NCI-H82 treated with DMSO at 0.1 percent for 48 hours (cell line): ENCODE results near the gene PYGB.

Source experiments
- DNase-seq: peaks from one replicate; lab custom pipeline; 2025; ENCODE audit not compliant: unreplicated experiment; lab: John Stamatoyannopoulos, UW

The PYGB gene

DNA sequence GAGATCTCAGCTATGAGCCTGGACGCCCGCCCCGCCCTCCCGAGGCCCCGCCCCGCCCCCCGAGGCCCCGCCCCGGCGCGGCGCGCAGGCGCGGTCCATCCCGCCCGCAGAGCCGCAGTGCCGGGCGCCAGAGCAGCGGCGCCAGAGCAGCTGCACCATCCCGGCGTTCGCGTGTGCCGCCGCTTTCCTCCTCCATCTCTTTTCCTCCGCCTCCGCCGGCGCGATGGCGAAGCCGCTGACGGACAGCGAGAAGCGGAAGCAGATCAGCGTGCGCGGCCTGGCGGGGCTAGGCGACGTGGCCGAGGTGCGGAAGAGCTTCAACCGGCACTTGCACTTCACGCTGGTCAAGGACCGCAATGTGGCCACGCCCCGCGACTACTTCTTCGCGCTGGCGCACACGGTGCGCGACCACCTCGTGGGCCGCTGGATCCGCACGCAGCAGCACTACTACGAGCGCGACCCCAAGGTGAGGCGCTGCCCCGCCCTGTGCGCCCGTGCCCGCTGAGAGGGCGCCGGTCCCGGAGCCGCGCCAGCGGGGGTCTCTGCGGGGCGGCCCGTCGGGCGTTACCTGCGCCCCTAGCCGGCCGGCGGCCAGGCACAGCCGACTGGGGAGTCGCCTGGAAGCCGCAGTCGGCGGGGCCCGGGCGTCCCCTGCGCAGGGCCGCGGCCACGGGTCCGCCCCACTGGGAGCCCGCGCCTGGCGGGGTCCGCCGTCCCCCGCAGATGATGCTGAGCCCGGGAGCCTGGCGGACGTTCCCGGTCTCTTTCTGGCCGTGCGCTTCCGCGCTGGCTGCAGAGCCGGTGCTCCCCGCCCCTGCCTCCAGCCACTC is at the start of gene PYGB:
TSS of gene PYGB (plus strand) at position 130 of the 830 bp plus-strand sequence. CDS start at position 224, 94 bp downstream.
- DNase-seq, result peak; percentile 35

DNA sequence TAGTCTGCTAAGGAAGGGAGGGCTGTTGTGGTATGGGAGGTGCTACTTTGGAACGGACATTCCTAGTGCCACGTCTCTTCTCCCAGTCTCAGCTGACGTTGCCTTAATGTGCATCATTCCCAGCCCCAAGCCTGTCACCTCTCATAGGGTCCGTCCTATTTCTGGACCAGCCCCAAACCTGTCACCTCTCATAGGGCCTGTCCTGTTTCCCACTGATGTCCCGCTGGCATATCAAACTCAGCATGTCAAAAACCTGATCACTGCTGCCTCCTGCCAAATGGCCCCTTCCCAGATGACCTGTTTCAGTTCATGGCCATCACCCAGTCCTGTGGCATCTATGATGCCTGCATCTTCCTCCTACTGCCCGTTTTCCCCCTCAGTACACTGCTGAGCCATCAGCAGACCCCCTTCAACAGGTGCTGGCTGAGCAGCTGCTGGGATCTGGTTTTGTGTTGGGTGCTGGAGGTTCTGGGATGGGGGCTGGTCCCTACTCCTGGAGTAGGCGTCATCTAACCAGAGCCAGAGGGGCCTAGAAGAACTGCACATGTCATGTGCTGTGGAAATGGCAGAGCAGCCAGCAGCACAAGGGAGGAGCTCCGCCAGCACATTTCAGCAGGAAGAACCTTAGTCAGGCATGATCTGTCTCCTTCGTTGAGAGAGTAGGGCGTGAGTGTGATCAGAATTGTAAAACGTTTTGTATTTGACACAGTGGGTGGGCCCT is 49.1 kb upstream of the PYGB start:
- DNase-seq, result no peak

DNA sequence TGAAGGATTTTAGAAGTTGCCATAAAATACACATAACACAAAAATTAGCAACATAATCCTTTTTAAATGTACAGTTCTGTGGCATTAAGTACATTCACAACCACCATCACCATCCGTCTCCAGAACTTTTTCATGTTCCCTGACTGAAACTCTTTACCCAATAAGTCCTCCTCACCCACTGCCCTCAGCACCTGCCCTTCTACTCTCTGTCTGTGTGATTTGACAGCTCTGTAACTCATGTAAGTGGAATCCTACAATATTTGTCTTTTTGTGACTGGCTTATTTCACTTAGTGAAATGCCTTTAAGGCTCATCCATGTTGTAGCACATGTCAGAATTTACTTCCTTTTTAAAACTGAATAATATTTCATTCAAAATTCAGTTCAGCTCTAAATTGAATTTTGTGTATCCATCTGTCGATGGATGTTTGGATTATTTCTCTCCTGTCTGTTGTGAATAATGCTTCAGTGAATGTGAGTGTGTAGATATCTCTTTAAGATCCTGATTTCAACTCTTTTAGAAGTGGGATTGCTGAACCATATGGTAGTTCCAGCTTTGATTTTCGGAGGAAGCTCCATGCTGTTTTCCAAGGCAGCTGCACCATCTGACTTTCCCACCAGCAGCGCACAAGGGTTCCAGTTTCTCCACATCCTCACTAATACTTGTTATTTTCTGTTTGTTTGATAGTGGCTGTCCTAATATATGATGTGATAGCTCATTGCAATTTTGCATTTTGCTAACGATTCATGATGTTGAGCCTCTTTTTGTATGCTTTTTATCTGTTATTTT is 48.2 kb upstream of the PYGB start:
- DNase-seq, result peak; percentile 26

DNA sequence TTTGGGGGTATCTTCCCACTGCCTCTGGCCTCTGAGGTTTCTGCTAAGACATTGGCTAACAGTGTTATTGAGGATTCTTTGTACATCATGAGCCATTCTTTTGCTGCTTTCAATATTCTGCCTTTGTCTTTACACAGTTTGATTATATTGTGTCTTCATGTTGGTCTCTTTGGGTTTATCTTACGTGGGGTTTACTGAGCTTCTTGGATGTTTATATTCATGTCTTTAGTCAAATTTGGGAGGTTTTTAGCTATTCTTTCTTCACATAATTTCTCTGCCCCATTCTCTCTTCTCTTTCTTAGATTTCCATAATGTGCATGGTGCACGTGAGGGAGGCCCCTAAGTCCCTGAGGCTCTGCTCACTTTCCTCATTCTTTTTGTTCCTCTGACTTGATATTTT is 44.8 kb upstream of the PYGB start:
- no peak for DNase-seq

DNA sequence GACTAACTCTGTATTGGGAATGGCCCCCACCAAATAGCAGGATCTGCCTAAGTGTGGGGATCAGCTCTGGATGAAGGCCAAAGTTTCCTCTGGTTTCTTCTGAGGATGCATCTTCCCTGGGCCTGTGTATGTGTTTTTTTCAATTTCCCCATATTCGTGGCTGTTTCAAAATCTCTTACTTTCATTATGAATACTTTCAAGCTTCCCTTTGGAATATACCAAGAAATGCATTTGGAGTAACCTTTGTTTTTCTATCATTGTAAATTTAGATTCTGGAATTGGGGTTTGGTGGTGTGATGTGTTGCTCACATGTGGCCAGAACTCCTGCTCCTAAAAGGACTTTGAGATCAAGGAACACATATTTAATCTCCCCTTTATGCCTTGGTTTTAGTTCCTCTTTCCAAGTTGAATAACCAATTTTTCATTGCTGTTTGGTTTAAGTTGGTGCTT is 44.0 kb upstream of the PYGB start:
- DNase-seq, result no peak

DNA sequence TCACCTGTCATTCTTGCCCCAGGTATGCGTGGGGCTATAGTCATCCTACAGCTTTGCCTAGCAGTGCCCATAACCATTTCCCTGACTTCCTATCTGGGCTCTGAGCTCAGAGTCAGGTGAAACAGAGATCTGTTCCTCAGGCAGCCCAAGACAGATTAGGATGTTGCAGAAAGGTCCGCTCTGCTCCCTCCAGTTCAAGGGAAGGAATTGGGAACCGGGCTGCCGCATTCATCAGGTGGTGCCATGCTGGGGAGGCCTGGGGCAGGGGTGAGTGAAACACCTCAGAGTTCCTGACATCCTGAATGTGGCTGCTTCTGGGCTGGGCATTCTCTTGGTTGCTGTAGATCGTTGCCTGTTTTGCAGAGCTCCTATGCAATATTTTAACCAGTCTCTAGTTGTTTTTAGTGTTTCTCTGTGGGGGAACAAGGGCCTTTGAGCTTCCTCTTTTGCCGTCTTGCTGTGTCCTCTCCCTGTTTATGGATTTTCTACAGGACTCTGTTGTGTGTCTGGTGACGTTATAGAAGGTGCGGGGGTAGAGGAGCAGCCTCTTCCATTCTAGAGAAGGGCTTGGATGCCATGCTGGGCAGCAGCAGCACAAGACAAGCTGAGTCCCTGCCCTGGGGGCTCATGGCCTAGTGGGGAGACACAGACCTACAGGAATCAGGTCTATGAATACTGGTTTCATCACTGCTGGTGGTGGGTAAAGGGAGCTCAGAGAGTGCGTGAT is 43.2 kb upstream of the PYGB start:
- DNase-seq, result no peak

DNA sequence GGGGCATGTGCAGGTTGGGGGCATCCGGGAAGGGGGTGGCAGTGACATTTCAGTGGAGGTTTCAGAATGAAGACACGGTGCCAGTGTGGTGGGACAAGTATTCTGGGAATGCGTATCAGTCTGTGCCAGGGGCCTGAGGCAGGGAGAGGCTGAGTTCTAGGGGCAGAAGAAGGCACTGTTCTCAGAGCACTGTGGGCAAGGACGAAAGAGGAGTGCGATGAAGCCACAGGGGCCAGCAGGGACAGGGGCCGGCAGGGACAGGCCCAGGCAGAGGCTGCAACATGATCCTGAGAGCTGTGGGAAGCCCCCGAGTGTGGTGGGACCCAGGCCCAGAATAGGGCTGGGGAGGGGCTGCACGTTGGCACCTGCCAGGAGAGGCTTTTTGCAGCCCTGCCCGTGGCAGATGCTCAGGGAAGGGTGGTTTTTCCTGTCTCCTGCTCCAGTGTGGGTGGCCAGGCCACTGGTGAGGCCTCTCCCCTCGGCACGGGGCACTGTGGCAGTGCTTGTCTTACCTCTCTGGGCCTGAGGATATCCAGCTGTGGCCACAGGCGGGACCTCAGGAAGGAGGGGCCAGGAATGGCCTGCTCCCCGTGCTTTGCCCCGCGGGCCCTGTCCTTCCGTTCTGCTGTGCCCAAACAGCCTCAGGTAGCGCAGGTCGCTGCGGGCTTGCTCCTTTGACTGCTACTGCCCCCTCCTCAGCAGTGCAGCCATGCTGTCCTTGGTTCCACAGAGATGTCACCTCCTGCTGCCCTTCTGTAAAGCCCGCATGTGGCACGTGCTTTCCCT is 42.4 kb upstream of the PYGB start:
- DNase-seq, result no peak

DNA sequence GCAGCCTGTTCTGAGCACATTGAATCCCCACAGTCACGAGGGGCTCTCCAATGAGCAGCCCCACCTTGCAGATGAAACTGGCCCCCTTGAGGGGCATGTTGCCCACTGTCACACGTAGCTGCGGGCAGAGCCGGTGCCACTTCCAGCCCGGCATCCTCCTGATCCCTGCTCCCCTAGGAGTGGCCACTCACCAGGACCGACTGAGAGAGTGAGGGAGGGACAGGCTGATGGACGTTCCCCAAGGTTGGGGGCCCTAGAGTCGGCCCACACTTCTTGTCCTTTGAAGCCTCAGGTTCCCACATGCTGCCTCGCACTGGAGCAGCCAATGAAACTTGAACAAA is 41.9 kb upstream of the PYGB start:
- DNase-seq, result no peak

DNA sequence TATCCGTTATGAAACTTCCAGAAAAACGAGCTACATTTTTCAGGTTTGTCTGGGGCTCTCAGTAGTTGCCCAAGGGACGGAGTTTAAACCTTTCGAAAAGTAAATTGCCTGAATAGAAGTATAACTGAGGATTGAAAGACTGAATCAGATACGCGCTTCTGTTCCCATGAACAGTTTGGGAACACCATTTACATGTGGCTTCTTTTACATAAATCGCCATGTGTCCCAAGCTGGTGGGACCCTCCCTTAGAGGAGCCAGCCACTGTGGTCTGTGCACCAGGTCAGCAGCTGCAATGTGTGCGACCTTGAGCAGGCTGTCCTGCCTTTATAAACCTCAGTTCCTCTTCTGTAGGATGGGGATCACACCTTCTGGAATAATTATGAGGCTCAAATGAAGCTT is 41.3 kb upstream of the PYGB start:
- no peak for DNase-seq

DNA sequence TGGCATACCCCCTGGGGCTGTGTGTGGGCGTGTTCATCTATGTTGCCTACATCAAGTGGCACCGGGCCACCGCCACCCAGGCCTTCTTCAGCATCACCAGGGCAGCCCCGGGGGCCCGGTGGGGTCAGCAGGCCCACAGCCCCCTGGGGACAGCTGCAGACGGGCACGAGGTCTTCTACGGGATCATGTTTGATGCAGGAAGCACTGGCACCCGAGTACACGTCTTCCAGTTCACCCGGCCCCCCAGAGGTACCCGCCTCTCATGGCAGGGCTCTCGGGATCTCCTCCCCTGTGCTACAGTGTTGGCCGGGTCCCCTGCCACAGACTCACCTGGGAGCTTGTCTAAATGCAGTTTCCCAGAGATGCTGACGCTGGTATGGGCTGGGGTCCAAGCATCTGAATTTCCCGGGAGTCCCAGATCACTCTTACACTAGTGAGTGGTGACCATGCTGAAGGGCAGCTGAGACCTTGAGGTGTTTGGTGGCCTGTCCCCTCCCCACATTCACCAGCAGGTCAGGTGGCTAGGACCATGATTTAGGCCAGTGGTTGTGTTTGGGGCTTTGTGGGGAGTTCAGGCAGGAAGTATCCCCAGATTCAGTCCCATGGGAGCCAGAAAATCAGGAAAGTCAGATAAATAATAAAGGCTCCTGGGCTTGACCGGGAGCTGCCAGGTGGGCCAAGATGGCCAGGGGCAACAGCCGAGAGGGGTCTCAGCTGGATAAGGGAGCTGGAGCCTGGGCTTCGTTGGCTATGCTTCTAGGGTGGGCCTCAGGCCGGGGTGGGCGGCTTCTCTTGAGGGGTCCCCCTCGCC is 40.5 kb upstream of the PYGB start:
- DNase-seq, result no peak

DNA sequence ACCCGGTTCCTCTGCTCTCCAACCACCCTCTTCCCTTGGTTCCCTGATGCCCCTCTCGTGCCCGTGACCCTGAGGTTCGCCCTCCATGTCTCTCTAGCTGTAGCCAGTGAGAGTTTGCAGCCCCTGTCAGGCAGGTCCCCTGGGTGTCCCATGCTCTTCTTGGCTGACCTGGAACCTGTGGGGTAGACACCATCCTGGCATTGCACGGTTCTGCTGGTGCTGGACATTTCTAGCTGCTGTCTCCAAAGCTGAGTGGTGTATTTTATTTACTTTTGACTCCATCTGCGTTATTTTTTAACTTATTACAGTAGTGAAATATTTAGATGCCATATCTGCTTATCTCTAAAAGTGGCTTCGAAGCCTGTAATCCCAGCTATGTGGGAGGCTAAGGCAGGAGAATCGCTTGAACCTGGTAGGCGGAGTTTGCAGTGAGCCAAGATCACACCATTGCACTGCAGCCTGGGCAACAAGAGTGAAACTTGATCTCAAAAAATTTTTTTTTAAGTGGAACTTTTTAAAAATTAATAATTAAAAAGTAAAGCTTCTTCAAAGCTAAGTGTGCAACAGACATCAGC is 39.8 kb upstream of the PYGB start:
- no peak for DNase-seq

DNA sequence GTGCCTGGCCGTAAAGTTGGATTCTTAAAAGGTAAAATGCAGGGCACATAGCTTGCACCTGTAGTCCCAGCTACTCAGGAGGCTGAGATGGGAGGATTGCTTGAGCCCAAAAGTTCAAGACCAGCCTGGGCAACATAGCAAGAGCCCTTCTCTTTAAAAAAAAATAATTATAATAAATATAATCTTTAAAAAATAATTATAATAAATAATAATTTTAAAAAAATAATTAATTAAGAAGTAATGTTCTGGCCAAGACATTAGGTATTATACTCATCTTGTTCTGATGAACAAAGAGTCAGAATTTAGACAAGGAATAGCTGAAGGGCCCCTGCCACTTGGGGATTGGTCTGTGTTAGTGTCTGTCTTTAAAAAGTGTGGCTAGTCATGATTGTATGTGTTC is 38.5 kb upstream of the PYGB start:
- no peak for DNase-seq

DNA sequence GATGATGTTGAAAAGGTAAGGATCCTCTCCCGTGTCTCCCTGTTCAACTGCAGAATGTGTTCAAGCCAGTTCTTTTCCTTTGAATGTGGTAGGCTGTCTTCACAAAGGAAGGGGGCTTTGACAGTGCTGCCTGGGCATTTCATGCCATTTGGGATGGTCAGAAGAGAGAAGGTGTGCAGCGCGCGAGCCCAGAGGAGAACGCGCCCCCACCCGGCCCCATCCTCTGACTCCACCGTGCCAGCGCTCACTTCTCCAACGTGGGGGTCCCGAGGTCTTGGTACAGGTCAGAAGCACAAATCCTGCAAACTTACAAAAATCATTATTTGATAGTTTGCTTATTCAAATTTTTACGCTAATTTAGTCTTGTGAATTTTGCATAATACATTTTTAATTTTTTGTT is 38.0 kb upstream of the PYGB start:
- no peak for DNase-seq

DNA sequence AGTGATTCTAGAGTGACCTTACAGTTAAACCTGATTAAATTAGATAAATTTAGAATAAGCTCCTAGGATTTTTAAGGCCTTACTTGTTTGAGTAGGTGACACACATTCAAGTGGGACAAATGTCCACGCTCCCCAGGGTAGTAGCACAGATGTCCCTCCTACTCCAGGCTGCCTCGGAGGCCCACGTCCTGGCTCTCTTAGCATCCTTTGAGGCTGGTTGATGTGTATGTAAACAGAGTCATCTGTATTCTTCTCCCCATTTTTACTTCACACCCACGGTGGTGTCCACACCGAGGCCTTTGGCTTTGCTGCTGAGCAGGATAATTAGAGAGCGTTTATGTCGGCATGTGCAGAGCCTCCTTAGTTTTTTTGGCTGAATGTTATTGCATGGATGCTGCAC is 36.6 kb upstream of the PYGB start:
- no peak for DNase-seq

DNA sequence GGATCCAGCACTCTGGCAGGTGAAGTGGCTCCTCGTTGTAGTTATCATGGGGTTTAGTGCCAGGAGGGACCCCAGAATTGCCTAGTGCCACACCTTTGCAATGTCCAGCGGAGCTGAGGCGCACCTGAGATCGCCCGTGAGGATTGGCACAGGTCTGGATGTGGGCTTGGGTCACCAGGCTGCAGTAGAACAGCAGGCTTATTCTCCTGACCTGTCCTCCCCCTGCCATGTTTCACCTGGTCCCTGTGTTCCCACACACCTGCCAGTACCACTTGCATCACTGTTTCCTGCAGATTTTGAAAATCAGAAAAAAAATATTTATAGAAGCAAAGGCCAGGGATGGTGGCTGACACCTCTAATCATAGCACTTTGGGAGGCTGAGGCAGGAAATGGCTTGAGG is 35.6 kb upstream of the PYGB start:
- no peak for DNase-seq

DNA sequence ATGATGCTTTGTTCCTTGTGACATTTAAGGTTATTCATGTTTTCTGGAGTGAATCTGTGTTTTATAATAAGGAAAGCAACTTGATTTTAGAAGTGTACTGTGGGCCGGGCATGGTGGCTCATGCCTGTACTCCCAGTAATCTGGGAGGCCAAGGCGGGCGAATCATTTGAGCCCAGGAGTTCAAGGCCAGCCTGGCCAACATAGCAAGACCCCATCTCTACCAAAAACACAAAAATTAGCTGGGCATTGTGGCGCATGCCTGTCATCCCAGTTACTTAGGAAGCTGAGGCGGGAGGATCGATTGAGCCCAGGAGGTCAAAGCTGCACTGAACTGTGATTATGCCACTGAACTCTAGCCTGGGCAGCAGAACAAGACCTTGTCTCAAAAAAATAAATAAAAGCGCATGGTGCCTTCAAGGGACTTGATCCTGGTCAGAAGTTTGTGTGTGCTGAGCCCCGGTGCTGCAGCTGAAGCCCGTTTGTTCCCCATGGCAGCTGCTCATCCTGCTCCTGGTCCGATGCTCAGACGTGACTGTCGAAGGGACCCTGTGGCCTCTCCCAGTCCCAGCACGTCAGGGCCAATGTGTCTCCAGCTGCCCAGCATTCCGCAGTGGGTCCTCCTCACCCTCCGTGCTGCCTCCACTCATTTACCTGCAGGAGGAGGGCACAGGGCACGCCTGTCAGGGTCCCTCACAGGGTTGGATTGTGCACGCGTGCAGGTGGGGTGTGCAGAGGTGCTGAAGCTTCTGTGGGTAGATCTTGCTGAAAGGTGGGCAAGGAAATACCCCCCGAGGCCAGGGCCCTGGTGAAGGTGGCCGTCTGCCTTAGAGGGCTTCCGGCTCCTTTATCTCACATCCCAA is 34.1 kb upstream of the PYGB start:
- DNase-seq, result no peak

DNA sequence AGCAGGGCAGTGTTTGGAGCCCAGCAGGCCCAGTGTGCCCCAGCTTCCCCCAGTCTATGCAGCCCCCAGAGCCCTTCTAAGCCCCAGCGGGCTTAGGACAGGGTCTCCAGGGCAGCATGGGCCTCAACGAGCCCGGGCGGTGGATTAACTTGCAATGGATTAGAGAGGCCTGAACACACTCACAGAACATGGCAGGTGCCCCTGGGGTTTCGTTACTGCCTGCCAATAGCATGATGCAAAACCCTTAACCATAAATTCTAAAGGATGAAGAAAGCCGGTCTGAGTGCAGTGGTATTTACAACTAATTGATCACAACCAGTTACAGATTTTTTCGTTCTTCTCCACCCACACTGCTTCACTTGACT is 33.5 kb upstream of the PYGB start:
- no peak for DNase-seq

DNA sequence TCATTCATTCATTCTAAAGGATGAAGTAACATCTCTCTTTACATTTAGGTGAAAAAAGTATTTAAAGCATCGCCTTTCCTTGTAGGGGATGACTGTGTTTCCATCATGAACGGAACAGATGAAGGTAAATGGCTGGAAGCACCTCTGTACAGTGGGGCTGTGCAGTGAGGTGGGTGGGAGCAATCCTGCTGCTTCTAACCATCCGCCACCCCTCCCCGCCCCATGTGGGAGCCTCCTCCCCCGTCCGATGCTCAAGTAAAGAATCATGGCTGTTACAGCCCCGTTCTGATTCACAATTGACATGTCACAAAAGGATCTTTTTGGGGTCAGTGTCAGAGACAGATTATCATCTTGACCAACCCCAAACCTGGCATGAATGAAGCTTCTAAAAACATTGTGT is 33.1 kb upstream of the PYGB start:
- no peak for DNase-seq
